OCI-LY7 (cell line): ENCODE measurements around the gene ADAMTSL4. TPM values are rescaled to one million over a fixed set of nuclear protein-coding genes. Genes with fewer than 3 reads are reported as not detected.

Experiments used
- BruUV-seq: library from RNA; stranded (reverse); fragments of 400-500 nt; replicated peaks from 2 replicates; lab custom pipeline; 2021; lab: Mats Ljungman, UMichigan
- CTCF ChIA-PET: fragments of 300-600 bp; sonication (Branson Sonifier 250); formaldehyde crosslinking; loops from one replicate; lab custom pipeline; 2022; ENCODE audit warnings: antibody characterized with exemption; ENCODE audit not compliant: unreplicated experiment; lab: Charles Lee
- POLR2A ChIA-PET: fragments of 300-600 bp; sonication (Branson Sonifier 250); formaldehyde crosslinking; loops from one replicate; lab custom pipeline; 2022; ENCODE audit warnings: antibody characterized with exemption; lab: Charles Lee
- DNase-seq: peaks from one replicate; pipeline ENCODE4 v3.0.0-alpha.2; 2015; ENCODE audit warnings: low spot score
- H2AFZ ChIP-seq: fragments of 200-600 bp; sonication (generic), shearing (Covaris generic); 2 replicates; pipeline ENCODE4 v1.6.1; 2014; ENCODE audit warnings: mild to moderate bottlenecking, antibody characterized with exemption, low read length, moderate library complexity
- H3K27ac ChIP-seq: fragments of 200-600 bp; sonication (generic); 2 replicates; pipeline ENCODE4 v1.5.1; 2014; ENCODE audit warnings: mixed run types, low read depth, mild to moderate bottlenecking, moderate library complexity, low read length, inconsistent platforms; ENCODE audit not compliant: poor library complexity, severe bottlenecking
- H3K36me3 ChIP-seq: fragments of 200-600 bp; sonication (generic); 2 replicates; pipeline ENCODE4 v1.6.1; 2014; ENCODE audit warnings: mild to moderate bottlenecking, antibody characterized with exemption, low read length, moderate library complexity, mixed read lengths; ENCODE audit not compliant: insufficient read depth
- H3K4me1 ChIP-seq: fragments of 200-600 bp; sonication (generic); 2 replicates; pipeline ENCODE4 v1.5.1; 2014; ENCODE audit warnings: mild to moderate bottlenecking, low read length; ENCODE audit not compliant: insufficient read depth, poor library complexity, severe bottlenecking
- H3K4me2 ChIP-seq: fragments of 200-600 bp; sonication (generic); 2 replicates; pipeline ENCODE4 v1.6.1; 2014; ENCODE audit warnings: mild to moderate bottlenecking, low read length
- H3K4me3 ChIP-seq: fragments of 200-600 bp; sonication (generic); 2 replicates; pipeline ENCODE4 v1.5.1; 2014; ENCODE audit warnings: mild to moderate bottlenecking, low read depth, low read length; ENCODE audit not compliant: poor library complexity, severe bottlenecking
- H3K79me2 ChIP-seq: fragments of 200-600 bp; sonication (generic); 2 replicates; pipeline ENCODE4 v1.6.1; 2016; ENCODE audit warnings: low read depth, mild to moderate bottlenecking, low read length, moderate library complexity, mixed read lengths; ENCODE audit not compliant: insufficient read depth
- H3K9me2 ChIP-seq: fragments of 200-600 bp; sonication (generic); 2 replicates; pipeline ENCODE4 v1.6.1; 2016; ENCODE audit warnings: mild to moderate bottlenecking, low read length, mixed read lengths; ENCODE audit not compliant: insufficient read depth
- H3K9me3 ChIP-seq: fragments of 200-600 bp; sonication (generic); 2 replicates; pipeline ENCODE4 v1.6.1; 2014; ENCODE audit warnings: mild to moderate bottlenecking, mixed run types, low read length, mixed read lengths
- H4K20me1 ChIP-seq: fragments of 200-600 bp; sonication (generic); 2 replicates; pipeline ENCODE4 v1.6.1; 2014; ENCODE audit warnings: mild to moderate bottlenecking, antibody characterized with exemption, low read length, moderate library complexity, mixed read lengths; ENCODE audit not compliant: insufficient read depth
- CTCF ChIP-seq: fragments of 200-600 bp; sonication (generic); conservative IDR thresholded peaks from 2 replicates; pipeline ENCODE4 v1.5.1; 2014; ENCODE audit warnings: mild to moderate bottlenecking, antibody characterized with exemption, low read length, moderate library complexity, mixed read lengths
- EZH2phosphoT487 ChIP-seq: fragments of 200-600 bp; sonication (generic); IDR thresholded peaks from 2 replicates; pipeline ENCODE4 v1.6.1; 2018; ENCODE audit warnings: low read depth, borderline replicate concordance, mild to moderate bottlenecking, mixed run types, antibody characterized with exemption, low read length, moderate library complexity, mixed read lengths
- intact Hi-C: fragments of 100-400 bp; cut with micrococcal nuclease; formaldehyde crosslinking; loops from one replicate; pipeline ENCODE4 v1.10.0; 2022; ENCODE audit not compliant: unreplicated experiment
- total RNA-seq, 2 experiments: library from RNA; depleted of rRNA in 1 of 2; stranded (reverse); fragments of >200 nt in 1 of 2; shearing (Covaris generic) in 1 of 2; gene quantifications; 2 replicates each; pipeline ENCODE4 v1.2.3, GENCODE V29; 2014 to 2022

The ADAMTSL4 gene
- total RNA-seq, 2 experiments from 2014 or later, result not detected

GRCh38 chr1:150530491-150531159, 18.6 kb upstream of the ADAMTSL4 start:
- no peaks in the 10 kb centered on the region for H3K9me2 ChIP-seq
- no peaks in the 10 kb centered on the region for H4K20me1 ChIP-seq
- H2AFZ ChIP-seq, result no peak overlapping the region
- ChIA-PET POLR2A (interaction anchor here (0.9 to 1.5 kb wide), 2 partner anchors 10 to 14 kb away, joined by 5 read pairs; no protein-coding TSS in a partner anchor), CTCF (no interaction called here)
- H3K27ac ChIP-seq, result no peak overlapping the region
- no peak for TF ChIP-seq CTCF
- TF ChIP-seq EZH2phosphoT487, result no peak
- intact Hi-C loops, result no loop called here
- no TSS peak for BruUV-seq
- H3K36me3 ChIP-seq, result no peaks in the 10 kb centered on the region
- no peaks in the 10 kb centered on the region for H3K4me1 ChIP-seq
- H3K79me2 ChIP-seq, result no peaks in the 10 kb centered on the region
- no peak overlapping the region for H3K4me2 ChIP-seq
- H3K9me3 ChIP-seq, result no peaks in the 10 kb centered on the region
- no peak for DNase-seq
- no peak overlapping the region for H3K4me3 ChIP-seq

DNA sequence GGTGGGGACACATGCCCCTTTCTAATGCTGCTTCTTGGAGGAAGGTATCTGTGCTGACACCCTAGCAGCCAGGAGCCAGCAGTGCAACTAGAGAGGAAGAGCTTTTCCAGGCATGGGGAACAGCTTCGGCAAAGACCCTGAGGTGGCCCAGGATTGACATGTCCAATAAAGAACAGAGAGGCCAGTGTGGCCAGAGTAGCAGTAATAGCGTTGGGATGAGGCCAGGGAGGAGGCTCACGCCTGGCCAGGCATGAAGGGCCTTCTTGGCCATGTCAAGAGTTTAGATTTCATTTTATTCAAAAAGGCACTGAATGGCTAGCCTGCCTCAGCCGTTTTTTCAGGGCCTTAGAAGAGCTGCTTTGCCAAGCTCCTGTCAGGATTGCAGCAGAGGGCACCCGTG, 16.3 kb upstream of the ADAMTSL4 start:
- ChIA-PET POLR2A (interaction anchor here (0.6 to 0.7 kb wide), 2 partner anchors 83 to 96 kb away, joined by 3 read pairs; no protein-coding TSS in a partner anchor), CTCF (no interaction called here)
- H2AFZ ChIP-seq, result peak overlapping the region; percentile 45; the same call in 1 of the 2 replicates
- H3K4me3 ChIP-seq, result no peak overlapping the region
- H3K36me3 ChIP-seq, result no peaks in the 10 kb centered on the region
- H3K4me1 ChIP-seq, result no peaks in the 10 kb centered on the region
- no peaks in the 10 kb centered on the region for H3K79me2 ChIP-seq
- no peaks in the 10 kb centered on the region for H4K20me1 ChIP-seq
- BruUV-seq, result no TSS peak
- H3K9me3 ChIP-seq, result no peaks in the 10 kb centered on the region
- H3K4me2 ChIP-seq, result 0 out of 2 replicates have a peak overlapping the region, but pooled peaks have one; percentile 0
- intact Hi-C loops, result loop anchor here (2.0 kb wide), 1 partner anchor 68 kb away; no protein-coding TSS in a partner anchor
- DNase-seq, result no peak
- H3K9me2 ChIP-seq, result no peaks in the 10 kb centered on the region
- TF ChIP-seq CTCF, result peak; percentile 16; the same call in 1 of the 2 replicates
- no peak for TF ChIP-seq EZH2phosphoT487
- no peak overlapping the region for H3K27ac ChIP-seq

- intact Hi-C loops, result no loop called here
- H3K4me3 ChIP-seq, result no peak overlapping the region
- no peaks in the 10 kb centered on the region for H3K36me3 ChIP-seq
- CTCF ChIA-PET, result no interaction called here
- H3K27ac ChIP-seq, result no peak overlapping the region
- no peak for DNase-seq
- no peaks in the 10 kb centered on the region for H3K79me2 ChIP-seq
- no TSS peak for BruUV-seq
- H3K9me3 ChIP-seq, result no peaks in the 10 kb centered on the region
- H3K9me2 ChIP-seq, result no peaks in the 10 kb centered on the region
- no peak overlapping the region for H3K4me2 ChIP-seq
- no peaks in the 10 kb centered on the region for H3K4me1 ChIP-seq
- TF ChIP-seq EZH2phosphoT487, result no peak
- TF ChIP-seq CTCF, result no peak
- POLR2A ChIA-PET, result interaction anchor here (0.6 kb wide), 1 partner anchor 9 kb away, joined by 3 read pairs; no protein-coding TSS in a partner anchor
- no peak overlapping the region for H2AFZ ChIP-seq
- no peaks in the 10 kb centered on the region for H4K20me1 ChIP-seq
These were observed 15.2 kb upstream of the ADAMTSL4 start for GRCh38 chr1:150534002-150534401.
